ENCODE data around the gene ZNF496. TPM values are rescaled to one million over a fixed set of nuclear protein-coding genes. Genes with fewer than 3 reads are reported as not detected.
A peak's percentile ranks its signal among the peaks of the same experiment; 100 is the strongest.
"Not testable (repeated sequence)": the region's sequence is repeated elsewhere in the genome, so short reads cannot be mapped to it uniquely, and the experiment has no call there.

Gene ZNF496
- total RNA-seq, 3 donors from 2014 or later (not counting 1 experiment from before 2014, with no cell fraction given), result 25.6 to 33.0 (median 27.9) TPM

- no peak for DNase-seq
- Mint-ChIP-seq H3K27me3 (ENCODE audit: low read depth in 2 of 2) (no peaks in the 10 kb centered on the region), H3K27ac (no peak overlapping the region), H3K4me3 (no peak overlapping the region), H3K4me1 (no peaks in the 10 kb centered on the region), H3K9me3 (peaks cover 11 to 14% of the 10 kb centered on the region in 2 donors), H3K36me3 (peaks cover 21% of the 10 kb centered on the region)
- intact Hi-C loops (cut with micrococcal nuclease), result no loop called here
- peaks cover 9% of the 10 kb centered on the region for H3K9me3 ChIP-seq (ENCODE audit: control insufficient read depth, insufficient read depth, low read length)
- ATAC-seq, result no peak
- no peaks in the 10 kb centered on the region for H3K27me3 ChIP-seq (ENCODE audit: control insufficient read depth, insufficient read depth, low read length)
- no peak overlapping the region for H3K4me3 ChIP-seq (ENCODE audit: low read length)
- H3K4me1 ChIP-seq (ENCODE audit: control insufficient read depth, insufficient read depth, low read length), result no peaks in the 10 kb centered on the region
- no peaks in the 10 kb centered on the region for H3K36me3 ChIP-seq (ENCODE audit: control insufficient read depth, insufficient read depth, low read length)
- no peak for TF ChIP-seq CTCF (IDR thresholded peaks at IDR 0.05)
- H3K27ac ChIP-seq (ENCODE audit: low read length), result no peak overlapping the region
These were observed 62.5 kb downstream of the ZNF496 start for GRCh38 chr1:247269133-247269532.

- no peak for TF ChIP-seq CTCF (IDR thresholded peaks at IDR 0.05)
- WGBS (ENCODE audit: insufficient coverage), result 89% methylated on average over 2 of the region's 2 CpGs
- H3K36me3 ChIP-seq (ENCODE audit: control insufficient read depth, insufficient read depth, low read length), result no peaks in the 10 kb centered on the region
- Mint-ChIP-seq H3K36me3 (peaks cover 23% of the 10 kb centered on the region), H3K27me3 (ENCODE audit: low read depth in 2 of 2) (no peaks in the 10 kb centered on the region), H3K4me3 (no peak overlapping the region), H3K9me3 (peaks cover 11 to 14% of the 10 kb centered on the region in 2 donors), H3K4me1 (no peaks in the 10 kb centered on the region), H3K27ac (no peak overlapping the region)
- DNase-seq (peak in 1 of 2 donors; percentile 8), ATAC-seq (no peak)
- no peaks in the 10 kb centered on the region for H3K4me1 ChIP-seq (ENCODE audit: control insufficient read depth, insufficient read depth, low read length)
- H3K27ac ChIP-seq (ENCODE audit: low read length), result no peak overlapping the region
- H3K9me3 ChIP-seq (ENCODE audit: control insufficient read depth, insufficient read depth, low read length), result peaks cover 9% of the 10 kb centered on the region
- no peaks in the 10 kb centered on the region for H3K27me3 ChIP-seq (ENCODE audit: control insufficient read depth, insufficient read depth, low read length)
- intact Hi-C loops (cut with micrococcal nuclease), result no loop called here
- no peak overlapping the region for H3K4me3 ChIP-seq (ENCODE audit: low read length)
These were observed 63.1 kb downstream of the ZNF496 start for GRCh38 chr1:247268390-247269045.

- 93% methylated on average over 5 of the region's 5 CpGs for WGBS (ENCODE audit: insufficient coverage)
- H3K4me1 ChIP-seq (ENCODE audit: control insufficient read depth, insufficient read depth, low read length), result no peaks in the 10 kb centered on the region
- no peaks in the 10 kb centered on the region for H3K36me3 ChIP-seq (ENCODE audit: control insufficient read depth, insufficient read depth, low read length)
- intact Hi-C loops (cut with micrococcal nuclease), result no loop called here
- ATAC-seq (no peak), DNase-seq (no peak)
- no peak for TF ChIP-seq CTCF (IDR thresholded peaks at IDR 0.05)
- H3K27me3 ChIP-seq (ENCODE audit: control insufficient read depth, insufficient read depth, low read length), result no peaks in the 10 kb centered on the region
- no peak overlapping the region for H3K4me3 ChIP-seq (ENCODE audit: low read length)
- peaks cover 26% of the 10 kb centered on the region for H3K36me3 Mint-ChIP-seq
- peaks cover 10% of the 10 kb centered on the region in 2 donors for H3K9me3 Mint-ChIP-seq
- no peak overlapping the region for H3K4me3 Mint-ChIP-seq
- H3K27ac ChIP-seq (ENCODE audit: low read length), result no peak overlapping the region
- no peak overlapping the region for H3K27ac Mint-ChIP-seq
- peaks cover 9% of the 10 kb centered on the region for H3K9me3 ChIP-seq (ENCODE audit: control insufficient read depth, insufficient read depth, low read length)
- H3K27me3 Mint-ChIP-seq (ENCODE audit: low read depth in 2 of 2), result no peaks in the 10 kb centered on the region
- H3K4me1 Mint-ChIP-seq, result no peaks in the 10 kb centered on the region
These were observed 65.6 kb downstream of the ZNF496 start for GRCh38 chr1:247266053-247266452.

GRCh38 chr1:247255772-247256171 lies 75.9 kb downstream of the ZNF496 start, which contains the start of gene VN1R5:
Gene VN1R5, plus strand, starts transcription at chr1:247256072.
- DNase-seq; H3K4me3 ChIP-seq (ENCODE audit: low read length); H3K4me3 Mint-ChIP-seq; H3K27me3 ChIP-seq (ENCODE audit: control insufficient read depth, insufficient read depth, low read length); H3K27ac ChIP-seq (ENCODE audit: low read length); ATAC-seq; H3K36me3 ChIP-seq (ENCODE audit: control insufficient read depth, insufficient read depth, low read length); H3K36me3 Mint-ChIP-seq; H3K27me3 Mint-ChIP-seq (ENCODE audit: low read depth in 2 of 2); H3K27ac Mint-ChIP-seq; H3K9me3 ChIP-seq (ENCODE audit: control insufficient read depth, insufficient read depth, low read length); H3K4me1 Mint-ChIP-seq; intact Hi-C loops (cut with micrococcal nuclease); H3K4me1 ChIP-seq (ENCODE audit: control insufficient read depth, insufficient read depth, low read length): not testable (repeated sequence)
- H3K9me3 Mint-ChIP-seq, result peaks cover 0 to 13% of the 10 kb centered on the region in 2 donors
- 75% methylated on average over 1 of the region's 1 CpG for WGBS (ENCODE audit: insufficient coverage)

All from natural killer cell (primary cell).